HEK293 (cell line): ENCODE data around the gene PATL2.

Experiments used
- CTCF ChIA-PET: fragments of 350-600 bp; formaldehyde crosslinking; extraction: SDS; loops from one replicate; lab custom pipeline; 2021; ENCODE audit warnings: antibody characterized with exemption; lab: Yijun Ruan, JAX
- POLR2A ChIA-PET: fragments of 300-600 bp; formaldehyde crosslinking; extraction: SDS; loops from one replicate; lab custom pipeline; 2020; ENCODE audit warnings: antibody characterized with exemption, inconsistent platforms; lab: Yijun Ruan, JAX
- H3K27ac ChIP-seq: fragments of 200-500 bp; sonication (Bioruptor generic); 2 replicates; pipeline ENCODE4 v1.5.1; 2014; ENCODE audit warnings: low read depth, low read length, control low read depth, inconsistent platforms; ENCODE audit errors: extremely low read depth
- H3K36me3 ChIP-seq, 2 experiments: fragments of 200-500 bp in 1 of 2; sonication (Bioruptor generic) in 1 of 2; 1 replicate in 1 of 2; 2 replicates in 1 of 2; pipeline ENCODE4 v1.5.1; 2014 to 2017; ENCODE audit warnings: inconsistent platforms in 2 of 2, low read length in 2 of 2; ENCODE audit not compliant: control insufficient read depth in 2 of 2, insufficient read depth in 1 of 2
- H3K4me1 ChIP-seq: fragments of 200-500 bp; sonication (Bioruptor generic); 2 replicates; pipeline ENCODE4 v1.5.1; 2014; ENCODE audit warnings: mild to moderate bottlenecking, low read length, inconsistent platforms; ENCODE audit not compliant: control insufficient read depth, insufficient read depth
- H3K4me3 ChIP-seq: 2 replicates; pipeline ENCODE4 v1.5.1; 2011; ENCODE audit warnings: low read depth, mild to moderate bottlenecking, control low read depth, low read length, moderate library complexity
- H3K9me3 ChIP-seq: fragments of 200-500 bp; sonication (Bioruptor generic); 2 replicates; pipeline ENCODE4 v1.5.1; 2014; ENCODE audit warnings: low read depth, low read length, inconsistent platforms; ENCODE audit not compliant: control insufficient read depth, insufficient read depth
- BCL11B ChIP-seq: fragments of 450-650 bp; formaldehyde crosslinking; IDR thresholded peaks from 2 replicates; pipeline ENCODE4 v1.5.1; 2016; ENCODE audit warnings: low read depth, missing biosample characterization, missing genetic modification characterization
- FEZF1 ChIP-seq: fragments of 450-650 bp; formaldehyde crosslinking; IDR thresholded peaks from 2 replicates; pipeline ENCODE4 v1.5.1; 2016; ENCODE audit warnings: missing biosample characterization, missing genetic modification characterization
- GLI4 ChIP-seq: fragments of 450-650 bp; formaldehyde crosslinking; IDR thresholded peaks from 2 replicates; pipeline ENCODE4 v1.5.1; 2016; ENCODE audit warnings: missing biosample characterization, missing genetic modification characterization
- IKZF3 ChIP-seq: fragments of 450-650 bp; IDR thresholded peaks from 2 replicates; pipeline ENCODE4 v1.5.0; 2018; ENCODE audit warnings: missing biosample characterization, mild to moderate bottlenecking, missing genetic modification characterization, moderate library complexity
- MZF1 ChIP-seq: fragments of 450-650 bp; formaldehyde crosslinking; IDR thresholded peaks from 2 replicates; pipeline ENCODE4 v1.5.1; 2017; ENCODE audit warnings: missing biosample characterization, missing genetic modification characterization, borderline replicate concordance
- PRDM6 ChIP-seq: fragments of 450-650 bp; formaldehyde crosslinking; IDR thresholded peaks from 2 replicates; pipeline ENCODE4 v1.5.1; 2017; ENCODE audit warnings: missing biosample characterization, missing genetic modification characterization
- RBAK ChIP-seq: fragments of 450-650 bp; formaldehyde crosslinking; IDR thresholded peaks from 2 replicates; pipeline ENCODE4 v1.5.1; 2016; ENCODE audit warnings: missing biosample characterization, missing genetic modification characterization
- SETDB1 ChIP-seq: IDR thresholded peaks from one replicate; pipeline ENCODE4 v1.6.1; 2017; ENCODE audit warnings: mild to moderate bottlenecking, low read length, moderate library complexity, mixed read lengths; ENCODE audit not compliant: insufficient read length
- ZBTB1 ChIP-seq: fragments of 450-650 bp; formaldehyde crosslinking; IDR thresholded peaks from 2 replicates; pipeline ENCODE4 v1.5.1; 2016; ENCODE audit warnings: missing biosample characterization, missing genetic modification characterization
- ZBTB11 ChIP-seq: fragments of 450-650 bp; formaldehyde crosslinking; conservative IDR thresholded peaks from 2 replicates; pipeline ENCODE4 v1.5.1; 2016; ENCODE audit warnings: low read depth, missing biosample characterization, missing genetic modification characterization
- ZBTB17 ChIP-seq: fragments of 450-650 bp; formaldehyde crosslinking; IDR thresholded peaks from 2 replicates; pipeline ENCODE4 v1.5.1; 2016; ENCODE audit warnings: missing biosample characterization, missing genetic modification characterization
- ZBTB7A ChIP-seq: fragments of 450-650 bp; formaldehyde crosslinking; IDR thresholded peaks from 2 replicates; pipeline ENCODE4 v1.5.1; 2016; ENCODE audit warnings: low read depth, missing biosample characterization, missing genetic modification characterization
- ZIC2 ChIP-seq: fragments of 450-650 bp; formaldehyde crosslinking; IDR thresholded peaks from 2 replicates; pipeline ENCODE4 v1.5.1; 2016; ENCODE audit warnings: missing biosample characterization, missing genetic modification characterization
- ZNF114 ChIP-seq: fragments of 450-650 bp; formaldehyde crosslinking; IDR thresholded peaks from 2 replicates; pipeline ENCODE4 v1.5.0; 2017; ENCODE audit warnings: missing biosample characterization, missing genetic modification characterization
- ZNF132 ChIP-seq: fragments of 450-650 bp; formaldehyde crosslinking; IDR thresholded peaks from 2 replicates; pipeline ENCODE4 v1.5.1; 2017; ENCODE audit warnings: missing biosample characterization, missing genetic modification characterization, borderline replicate concordance
- ZNF146 ChIP-seq: fragments of 450-650 bp; formaldehyde crosslinking; IDR thresholded peaks from 2 replicates; pipeline ENCODE4 v1.5.1; 2016; ENCODE audit warnings: missing biosample characterization, missing genetic modification characterization
- ZNF157 ChIP-seq: fragments of 450-650 bp; formaldehyde crosslinking; IDR thresholded peaks from 2 replicates; pipeline ENCODE4 v1.5.1; 2016; ENCODE audit warnings: missing biosample characterization, missing genetic modification characterization
- ZNF184 ChIP-seq: fragments of 450-650 bp; IDR thresholded peaks from 2 replicates; pipeline ENCODE4 v1.5.1; 2018; ENCODE audit warnings: missing biosample characterization, mild to moderate bottlenecking, missing genetic modification characterization
- ZNF292 ChIP-seq: fragments of 450-650 bp; formaldehyde crosslinking; IDR thresholded peaks from 2 replicates; pipeline ENCODE4 v1.5.1; 2016; ENCODE audit warnings: low read depth, missing biosample characterization, missing genetic modification characterization, borderline replicate concordance
- ZNF398 ChIP-seq: fragments of 450-650 bp; formaldehyde crosslinking; IDR thresholded peaks from 2 replicates; pipeline ENCODE4 v1.5.1; 2017; ENCODE audit warnings: missing biosample characterization, missing genetic modification characterization
- ZNF518A ChIP-seq: fragments of 450-650 bp; formaldehyde crosslinking; conservative IDR thresholded peaks from 2 replicates; pipeline ENCODE4 v1.5.1; 2016; ENCODE audit warnings: low read depth, missing biosample characterization, missing genetic modification characterization
- ZNF621 ChIP-seq: fragments of 450-650 bp; formaldehyde crosslinking; IDR thresholded peaks from 2 replicates; pipeline ENCODE4 v1.5.1; 2017; ENCODE audit warnings: missing biosample characterization, missing genetic modification characterization
- ZNF785 ChIP-seq: fragments of 450-650 bp; formaldehyde crosslinking; IDR thresholded peaks from 2 replicates; pipeline ENCODE4 v1.5.1; 2016; ENCODE audit warnings: missing biosample characterization, missing genetic modification characterization

The PATL2 gene

GRCh38 chr15:44718927-44719292 is 7.8 kb upstream of the PATL2 start:
- CTCF ChIA-PET, result interaction anchor here (0.9 kb wide), 1 partner anchor 10 kb away, joined by 3 read pairs; no protein-coding TSS in a partner anchor
- H3K36me3 ChIP-seq, result peaks cover 15 to 42% of the 10 kb centered on the region in 2 experiments
- POLR2A ChIA-PET, result interaction anchor here (1.8 kb wide), 1 partner anchor 10 kb away, joined by 4 read pairs; no protein-coding TSS in a partner anchor
- no peak overlapping the region for H3K27ac ChIP-seq
- no peaks in the 10 kb centered on the region for H3K9me3 ChIP-seq
- no peaks in the 10 kb centered on the region for H3K4me1 ChIP-seq
- TF ChIP-seq IKZF3 (tag by site-specific recombination) (no peak), ZBTB11 (tag by site-specific recombination) (no peak), SETDB1 (no peak), FEZF1 (no peak), ZBTB1 (tag by site-specific recombination) (no peak), ZNF184 (tag by site-specific recombination) (no peak), ZBTB7A (tag by site-specific recombination) (no peak), GLI4 (tag by site-specific recombination) (no peak), PRDM6 (tag by site-specific recombination) (no peak)
- TF ChIP-seq, all 188 proteins: peak for 0
- no peak overlapping the region for H3K4me3 ChIP-seq

- Histone ChIP-seq H3K36me3 (peaks cover 15 to 42% of the 10 kb centered on the region in 2 experiments), H3K4me3 (no peak overlapping the region), H3K9me3 (no peaks in the 10 kb centered on the region), H3K27ac (no peak overlapping the region), H3K4me1 (no peaks in the 10 kb centered on the region)
- CTCF ChIA-PET, result no interaction called here
- POLR2A ChIA-PET, result interaction anchor here (1.2 to 1.8 kb wide), 2 partner anchors 11 to 55 kb away, joined by 3 to 4 read pairs; partner anchors contain the start of gene SPG11
- TF ChIP-seq ZBTB17 (tag by site-specific recombination) (no peak), BCL11B (no peak), ZNF398 (tag by site-specific recombination) (no peak), ZNF114 (tag by site-specific recombination) (no peak), ZNF785 (tag by site-specific recombination) (no peak), RBAK (tag by site-specific recombination) (no peak), MZF1 (no peak), ZIC2 (tag by site-specific recombination) (no peak), ZNF518A (tag by site-specific recombination) (no peak), ZNF146 (tag by site-specific recombination) (no peak), ZNF621 (tag by site-specific recombination) (no peak), ZNF132 (tag by site-specific recombination) (no peak), ZNF292 (tag by site-specific recombination) (no peak), ZNF157 (no peak)
Observed at GRCh38 chr15:44718180-44718926, 7.2 kb upstream of the PATL2 start.
